Stimulated activated CD8-positive, alpha-beta memory T cell treated with anti-CD3 and anti-CD28 coated beads, Interleukin-7, amount 100 ng/mL, for 1 hour (primary cell): ENCODE data around the gene GPC5.

Experiments
- DNase-seq, 2 donors: peaks; one replicate each; pipeline ENCODE4 v3.0.0-alpha.2; 2020; ENCODE audit warnings: low read depth in 2 of 2

GPC5 gene

DNA sequence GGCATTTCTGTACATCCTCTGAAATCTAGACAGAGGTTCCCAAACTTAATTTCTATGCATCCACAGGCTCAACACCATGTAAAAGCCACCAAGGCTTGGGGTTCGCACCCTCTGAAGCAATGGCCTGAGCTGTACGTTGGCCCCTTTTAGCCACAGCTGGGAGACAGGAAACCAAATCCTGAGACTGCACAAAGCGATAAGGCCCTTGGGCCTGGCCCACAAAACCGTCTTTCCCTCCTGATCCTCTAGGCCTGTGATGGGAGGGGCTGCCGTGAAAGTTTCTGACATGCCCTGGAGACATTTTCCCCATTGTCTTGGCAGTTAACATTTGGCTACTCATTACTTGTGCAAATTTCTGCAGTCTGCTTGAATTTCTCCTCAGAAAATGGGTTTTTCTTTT lies 766.4 kb downstream of the GPC5 start:
- DNase-seq, result no peak

DNA sequence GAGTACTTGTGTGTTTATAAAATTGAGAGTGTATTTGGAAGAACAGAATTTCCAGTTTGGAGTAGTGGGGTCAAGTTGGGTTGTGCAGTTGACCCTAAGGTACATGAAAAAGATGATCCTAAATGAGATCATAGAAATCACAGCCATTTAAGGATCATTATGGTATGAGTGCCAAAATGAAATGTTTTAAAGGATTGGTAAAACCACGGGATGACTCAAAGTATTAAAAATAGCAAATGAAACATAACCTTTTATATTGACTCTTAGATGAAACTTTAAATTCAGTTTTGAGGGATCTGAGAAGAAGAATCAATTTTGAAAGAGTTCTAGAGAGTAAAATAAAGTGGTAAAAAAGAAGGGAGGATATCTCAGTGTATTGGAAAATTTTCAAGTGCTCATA lies 773.8 kb downstream of the GPC5 start:
- no peak for DNase-seq

DNA sequence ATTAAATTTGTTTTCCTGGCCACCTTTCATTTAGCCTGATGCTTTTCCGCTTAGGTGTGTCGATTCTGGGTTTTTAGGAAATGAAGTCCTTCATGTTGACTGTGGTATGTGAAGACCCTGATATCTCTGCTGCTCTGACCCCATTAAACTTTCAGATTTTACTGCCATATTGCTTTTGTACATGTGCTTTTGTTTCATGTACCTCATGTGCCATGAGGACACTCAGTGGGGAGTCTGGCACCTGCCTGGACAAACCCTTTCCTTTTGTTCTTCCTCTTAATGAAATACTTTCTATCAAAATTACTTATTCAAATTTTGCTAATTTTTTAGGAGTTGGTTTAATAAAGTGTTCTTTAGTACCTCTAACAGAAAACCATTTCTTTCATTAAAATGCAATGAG lies 774.8 kb downstream of the GPC5 start:
- no peak for DNase-seq

DNA sequence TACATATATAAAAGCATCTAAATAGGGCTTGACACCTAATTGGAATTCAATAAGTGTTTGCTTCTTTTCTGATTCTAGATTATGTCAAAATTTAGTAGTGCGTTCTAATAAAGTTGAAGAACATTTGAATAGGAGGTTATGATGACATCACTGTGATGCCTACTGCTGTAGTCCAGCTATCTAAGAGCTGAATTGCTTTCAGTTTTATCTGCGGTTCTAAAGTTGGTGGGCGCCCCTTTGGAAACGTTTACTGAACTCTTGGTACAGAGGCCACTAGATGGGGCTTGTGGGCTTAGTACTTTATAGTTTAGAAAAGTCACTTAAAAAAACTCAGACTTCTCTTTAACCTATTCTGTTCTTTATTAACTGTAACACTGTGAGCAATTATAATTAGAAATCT lies 776.9 kb downstream of the GPC5 start:
- DNase-seq, result no peak

DNA sequence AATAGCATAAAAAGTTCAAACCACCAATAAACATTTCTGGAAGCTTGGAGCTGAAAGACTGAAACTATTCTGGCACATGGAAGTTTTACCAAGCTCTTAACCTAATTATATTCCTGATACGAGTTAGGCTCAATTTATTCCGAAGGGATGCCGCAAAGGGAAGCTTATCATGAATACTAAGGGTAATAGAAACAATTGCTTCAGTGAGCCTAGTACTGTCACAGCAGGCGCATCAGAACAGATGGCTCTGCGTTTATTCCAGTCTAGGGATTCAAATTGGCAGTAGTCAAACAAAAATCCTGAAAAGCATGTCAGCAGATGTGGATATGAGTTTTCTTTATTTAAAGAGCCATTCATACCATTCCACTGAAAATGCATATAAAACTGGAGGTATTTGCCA lies 779.5 kb downstream of the GPC5 start:
- no peak for DNase-seq

DNA sequence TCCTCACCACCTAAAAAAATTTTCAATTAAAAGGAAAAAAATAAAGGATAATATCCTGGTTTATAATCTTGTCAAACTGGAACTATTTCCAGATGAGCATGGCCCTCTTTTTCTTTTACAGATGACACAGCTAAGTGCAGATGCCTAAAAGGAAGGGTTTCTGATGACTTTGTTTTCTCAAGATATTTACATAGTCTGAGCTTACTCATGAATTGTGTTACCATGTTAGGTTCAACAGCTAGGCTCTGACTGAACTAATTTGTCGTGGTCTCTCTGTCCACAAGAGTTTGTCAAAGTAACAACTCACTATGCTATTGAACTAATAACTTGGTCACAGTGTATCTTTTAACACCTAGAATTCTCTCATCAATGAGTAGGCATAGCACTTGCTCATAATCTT lies 780.8 kb downstream of the GPC5 start:
- no peak for DNase-seq

DNA sequence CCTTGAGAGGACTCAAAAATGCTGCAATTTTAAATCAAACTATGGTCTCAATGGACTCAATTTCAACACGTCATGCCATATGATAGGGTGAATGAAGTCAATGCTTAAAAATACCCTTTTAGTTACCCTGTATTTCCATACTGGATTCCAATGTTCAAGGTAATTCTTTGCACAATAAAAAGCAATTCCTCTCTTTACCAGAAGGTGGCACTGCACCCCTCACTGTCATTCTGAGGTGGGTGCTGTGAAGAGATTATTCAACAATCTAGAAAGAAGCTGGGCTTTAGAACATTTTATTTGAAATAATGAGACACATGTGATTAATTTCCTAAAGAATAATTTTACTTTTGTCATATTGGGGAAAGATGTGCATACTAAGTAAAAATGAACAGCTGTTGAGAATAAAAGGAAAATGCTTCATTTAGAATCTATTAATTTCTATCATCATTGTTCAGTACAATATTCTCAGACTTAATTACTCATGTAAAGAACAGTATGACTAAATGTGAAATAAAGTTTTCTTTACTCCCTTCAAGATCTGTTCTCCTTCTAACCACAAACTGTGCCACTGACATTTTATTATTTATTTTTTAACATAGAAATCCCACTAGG lies 789.1 kb downstream of the GPC5 start:
- no peak for DNase-seq

DNA sequence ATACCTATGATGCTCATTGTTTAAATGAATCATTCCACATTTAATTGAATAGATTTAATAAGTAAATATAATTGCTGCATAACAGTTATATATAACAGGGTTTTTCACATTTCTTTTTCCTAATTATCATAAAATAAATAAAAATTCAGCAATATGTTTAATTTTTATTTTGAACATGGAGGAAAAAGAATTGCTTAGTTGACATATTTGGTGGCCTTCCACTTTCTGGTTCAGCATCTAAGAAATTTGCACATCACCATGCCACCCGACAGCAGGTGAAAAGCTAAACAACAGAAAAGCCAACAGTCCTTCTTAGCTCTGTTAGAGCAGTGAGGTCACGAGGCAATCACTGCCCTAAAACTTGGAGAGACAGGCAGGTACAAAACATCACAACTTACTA lies 790.2 kb downstream of the GPC5 start:
- DNase-seq, result no peak

DNA sequence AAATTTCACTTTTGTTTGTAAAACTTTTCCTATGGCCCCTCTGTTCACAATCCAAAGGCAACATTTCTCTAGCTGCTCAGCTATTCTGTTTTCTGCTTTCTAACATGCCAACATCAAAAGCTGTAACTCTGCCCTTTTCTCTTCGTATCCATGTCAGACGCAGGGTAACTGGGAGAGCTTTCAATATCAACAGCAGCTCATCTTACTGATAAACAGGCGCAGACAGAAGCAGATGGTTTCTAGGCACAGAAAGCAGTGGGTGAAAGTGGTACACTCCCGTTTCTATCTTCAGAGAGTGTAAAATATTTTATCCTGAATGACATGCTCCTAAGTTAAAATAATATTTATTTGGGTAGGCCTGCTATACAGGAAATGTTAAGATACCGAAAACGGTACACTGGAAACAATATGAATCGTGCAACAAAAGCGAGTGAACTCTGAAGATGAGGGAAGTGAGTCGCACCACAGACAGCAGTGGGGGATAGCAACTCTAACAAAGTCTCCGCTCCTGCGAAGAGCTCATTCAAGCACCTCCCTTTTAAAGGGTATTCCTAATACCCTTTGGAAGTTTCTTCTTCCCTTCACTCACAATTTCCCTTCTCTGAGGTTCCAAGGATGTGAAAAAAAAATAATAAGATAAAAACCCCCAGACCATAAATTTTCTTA lies 798.3 kb downstream of the GPC5 start:
- DNase-seq, result no peak

DNA sequence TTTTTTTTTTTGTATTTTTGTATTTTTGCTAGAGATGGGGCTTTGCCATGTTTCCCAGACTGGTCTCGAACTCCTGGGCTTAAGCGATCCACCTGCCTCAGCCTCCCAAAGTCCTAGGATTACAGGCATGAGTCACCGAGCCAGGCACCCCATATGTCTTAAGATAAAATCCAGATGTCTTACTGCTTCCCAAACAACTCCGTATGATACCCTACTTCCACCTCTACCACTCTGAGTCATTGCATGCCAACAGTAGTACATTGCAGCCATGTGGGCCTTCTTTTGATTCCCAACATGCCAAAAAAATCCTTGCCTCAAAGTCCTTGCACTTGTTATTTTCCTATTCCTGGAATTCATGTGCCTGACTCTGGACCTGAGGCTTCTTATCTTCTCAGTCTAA lies 799.2 kb downstream of the GPC5 start:
- no peak for DNase-seq

DNA sequence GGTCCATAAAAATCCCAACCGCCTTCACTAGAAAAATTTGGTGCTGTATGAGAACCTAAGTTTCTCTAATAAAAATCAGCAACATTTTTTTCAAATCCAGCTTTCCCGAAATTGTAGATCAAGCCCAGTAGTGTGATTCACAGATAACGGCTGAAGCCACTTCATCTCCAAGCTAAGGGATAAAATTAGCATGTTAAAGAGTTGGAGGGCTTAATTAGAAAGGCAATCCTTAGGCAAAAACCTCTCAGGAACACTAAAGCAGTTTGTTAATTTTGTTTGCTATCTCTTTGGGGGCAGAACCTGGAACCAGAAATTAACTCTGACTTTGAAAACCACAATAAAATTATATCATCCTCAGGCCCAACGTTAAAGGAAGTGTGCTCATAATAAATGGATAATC lies 820.2 kb downstream of the GPC5 start:
- DNase-seq, result no peak

DNA sequence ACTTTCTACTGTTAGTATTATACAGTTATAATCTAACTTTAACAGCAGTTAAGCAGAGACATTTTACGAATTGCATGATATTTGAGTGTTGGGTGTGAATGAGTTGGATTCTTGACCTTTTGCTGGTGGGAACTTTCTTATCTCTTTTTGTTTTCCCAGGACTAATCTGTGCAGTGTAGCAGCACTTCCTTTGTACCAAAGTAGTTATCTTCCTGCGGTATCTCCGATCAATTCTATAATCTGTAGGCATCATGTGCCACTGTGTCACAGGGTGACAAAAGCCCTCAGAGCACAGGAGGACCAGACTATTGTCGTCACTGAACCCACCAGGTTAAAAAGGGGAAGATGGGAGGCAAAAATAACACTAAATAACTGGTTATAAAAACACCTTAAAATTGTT lies 823.5 kb downstream of the GPC5 start:
- no peak for DNase-seq

DNA sequence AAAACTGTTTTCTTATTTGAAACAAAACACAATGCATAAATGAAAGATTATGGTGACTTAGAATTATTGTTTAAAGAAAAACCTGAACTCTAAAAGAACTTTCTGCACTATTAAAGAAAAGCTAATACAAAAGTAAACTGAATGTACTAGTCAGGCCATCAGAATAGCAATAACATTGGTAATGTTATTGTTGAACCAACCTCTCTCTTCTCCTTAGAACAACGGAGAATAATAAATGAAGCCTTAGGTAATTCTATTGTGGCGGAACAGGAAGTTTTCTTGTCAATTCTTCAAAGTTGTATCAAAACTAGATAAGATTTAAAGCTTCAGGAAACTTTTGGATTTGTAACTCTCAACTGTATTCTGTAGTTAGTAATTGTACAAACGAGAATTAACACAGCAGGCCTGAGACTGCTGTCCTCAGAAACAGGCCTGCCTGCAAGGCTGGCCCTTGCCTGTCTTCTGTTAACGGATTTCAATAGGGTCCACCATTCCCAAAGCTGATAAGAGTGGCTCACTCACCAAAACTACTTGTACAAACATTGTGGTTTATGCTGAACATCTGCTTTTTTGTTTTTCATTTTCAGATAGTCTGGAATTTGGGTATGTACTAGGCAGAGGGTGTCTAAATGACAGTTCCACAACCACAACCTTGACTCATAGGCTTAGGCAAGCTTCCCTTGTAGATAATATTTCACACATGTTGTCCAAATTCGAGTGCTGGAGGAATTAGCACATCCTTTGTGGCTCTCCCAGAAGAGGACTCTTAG lies 825.8 kb downstream of the GPC5 start:
- no peak for DNase-seq

DNA sequence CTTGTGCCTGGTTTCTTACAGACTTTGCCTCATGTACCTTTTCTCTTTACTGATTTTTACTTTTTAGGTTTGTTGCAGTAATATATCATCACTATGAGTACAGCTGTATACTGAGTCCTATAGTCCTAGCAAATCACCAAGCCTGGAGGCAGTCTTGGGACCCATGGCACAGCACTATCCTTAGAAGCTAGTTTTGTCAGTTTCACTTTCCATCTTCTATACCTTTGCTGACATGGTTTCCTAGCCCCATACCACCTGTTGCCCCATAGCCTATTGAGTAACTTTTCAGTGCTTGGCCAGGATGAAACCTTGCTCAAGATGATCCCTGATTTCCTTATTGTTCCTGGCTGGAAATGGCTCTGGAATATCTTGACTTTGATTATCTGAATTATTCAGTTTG lies 826.4 kb downstream of the GPC5 start:
- no peak for DNase-seq

DNA sequence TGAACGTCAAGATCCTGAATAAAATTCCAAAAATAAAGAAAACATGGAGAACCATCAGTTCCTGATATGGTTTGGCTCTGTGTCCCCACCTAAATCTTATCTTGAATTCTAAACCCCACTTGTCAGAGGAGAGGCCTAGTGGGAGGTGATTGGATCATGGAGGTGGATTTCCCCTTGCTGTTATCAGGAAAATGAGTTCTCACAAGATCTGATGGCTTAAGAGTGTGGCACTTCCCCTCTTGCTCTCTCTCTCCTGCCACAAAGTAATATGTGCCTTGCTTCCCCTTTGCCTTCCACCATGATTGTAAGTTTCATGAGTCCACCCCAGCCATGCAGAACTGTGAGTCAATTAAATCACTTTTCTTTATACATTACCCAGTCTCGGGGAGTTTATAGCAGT lies 827.4 kb downstream of the GPC5 start:
- DNase-seq, result no peak

DNA sequence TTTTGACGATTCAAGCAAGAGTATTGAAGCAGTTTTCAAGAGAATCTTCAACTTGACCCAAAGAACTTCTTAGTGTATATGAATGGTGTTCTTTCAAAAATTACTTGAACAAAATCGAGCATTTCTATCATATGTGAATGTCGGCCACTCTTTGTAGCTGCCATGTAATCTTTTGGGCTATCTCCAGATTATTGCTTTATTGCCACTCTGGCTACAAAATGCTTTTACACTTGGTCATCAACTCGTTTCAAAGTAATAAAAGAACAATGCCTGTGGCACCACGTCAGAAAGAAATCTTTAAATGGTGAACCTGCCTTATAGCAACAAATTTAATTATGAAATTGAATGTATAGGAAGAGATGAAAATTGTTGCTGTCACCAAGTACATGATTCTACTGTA lies 834.5 kb downstream of the GPC5 start:
- DNase-seq, result no peak

DNA sequence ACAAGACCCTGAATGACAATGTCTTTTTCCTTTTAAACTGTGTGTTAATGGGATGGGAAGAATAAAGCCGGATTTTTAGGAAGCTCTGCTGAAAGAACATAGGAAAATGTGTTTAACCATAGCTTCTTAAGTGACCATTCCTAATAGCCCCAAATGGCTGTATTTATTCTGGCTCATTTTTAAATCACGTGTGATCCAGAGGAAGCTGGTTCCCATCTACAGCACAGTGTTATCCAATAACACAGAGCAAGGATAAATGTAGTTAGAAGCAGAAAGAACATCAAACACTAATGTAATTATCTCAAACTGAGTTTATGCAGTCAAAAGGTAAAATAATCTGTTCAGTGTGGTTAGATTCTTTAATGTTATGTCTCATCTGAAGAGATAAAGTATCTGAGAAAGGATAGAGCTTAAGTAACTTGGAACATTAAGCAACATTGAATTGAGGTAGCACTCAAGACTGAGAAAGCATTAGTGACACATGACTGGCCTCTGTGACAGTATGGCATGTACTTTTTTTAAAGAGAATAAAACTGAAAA lies 853.3 kb downstream of the GPC5 start:
- DNase-seq, result no peak

DNA sequence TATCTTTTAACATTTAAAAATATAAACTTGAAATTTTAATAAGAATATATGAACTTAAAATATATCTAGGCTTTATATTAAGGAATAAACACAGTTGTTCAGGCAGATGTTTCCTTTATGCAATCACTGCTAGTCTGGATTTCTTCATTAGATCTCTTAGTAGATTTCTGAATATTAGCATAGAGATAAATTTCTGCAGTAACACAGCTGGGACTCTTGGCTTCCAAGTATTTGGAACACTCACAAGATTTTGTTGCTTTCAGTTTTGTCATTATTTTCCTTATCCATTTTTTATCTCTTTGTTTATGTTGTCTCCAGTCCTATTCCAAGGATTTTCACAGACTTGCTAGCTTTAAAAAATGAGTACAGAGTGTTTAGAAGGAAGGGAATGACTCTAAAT lies 857.1 kb downstream of the GPC5 start:
- DNase-seq, result no peak

DNA sequence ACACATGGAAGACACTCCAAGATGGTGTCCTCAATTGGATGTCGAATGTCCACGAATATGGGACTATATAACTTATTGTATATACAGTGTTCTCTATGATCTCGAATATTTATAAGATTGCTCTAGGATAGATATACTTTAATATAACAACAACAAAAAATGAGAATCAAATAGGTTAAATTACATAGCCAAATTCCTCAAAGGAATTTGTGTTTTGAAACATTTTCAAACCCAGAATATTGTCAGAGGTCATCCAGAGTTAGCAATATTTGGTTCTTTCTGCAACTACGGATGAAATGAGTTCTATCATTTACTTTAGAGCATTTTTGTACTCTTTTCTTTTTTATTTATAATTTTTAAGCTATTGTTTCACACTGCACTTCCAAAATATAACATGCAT lies 857.8 kb downstream of the GPC5 start:
- no peak for DNase-seq

DNA sequence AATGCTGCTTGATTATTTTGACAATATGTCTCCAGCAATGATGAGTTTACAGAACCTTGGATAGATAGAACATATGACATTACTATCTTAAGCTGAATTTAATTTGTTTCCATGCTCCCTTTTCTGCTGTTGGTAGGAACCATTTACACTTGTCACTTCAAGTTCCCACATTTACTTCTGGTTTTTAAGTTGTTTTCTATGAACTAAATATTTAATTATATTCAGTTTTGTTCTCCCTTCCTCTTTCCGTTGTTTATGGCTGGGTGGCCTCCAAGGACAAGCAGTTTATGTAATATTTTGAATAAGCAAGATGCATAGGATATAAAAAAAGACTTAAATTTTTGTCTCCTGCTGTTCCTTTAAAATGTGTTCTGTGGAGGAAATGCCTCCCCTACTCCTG lies 860.6 kb downstream of the GPC5 start:
- no peak for DNase-seq

DNA sequence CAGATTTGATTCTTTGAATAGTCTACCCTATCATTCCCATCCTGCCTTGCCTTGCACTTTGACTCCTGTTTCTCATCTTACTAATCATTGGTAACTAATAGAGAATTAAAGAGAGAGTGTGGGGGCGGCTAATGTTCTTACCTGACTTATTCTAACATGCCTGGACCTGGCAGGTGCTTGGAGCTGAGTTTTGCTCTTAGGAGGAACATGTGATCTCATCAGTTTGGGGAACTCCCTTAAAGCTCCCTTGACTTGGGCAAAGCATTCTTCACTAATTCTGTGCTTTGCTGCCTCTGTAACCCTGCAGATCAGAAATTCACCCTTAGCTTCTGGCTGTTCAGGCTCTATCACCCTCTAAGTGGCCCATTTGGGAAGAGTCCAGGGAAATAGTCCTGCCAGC lies 861.1 kb downstream of the GPC5 start:
- DNase-seq, result no peak

DNA sequence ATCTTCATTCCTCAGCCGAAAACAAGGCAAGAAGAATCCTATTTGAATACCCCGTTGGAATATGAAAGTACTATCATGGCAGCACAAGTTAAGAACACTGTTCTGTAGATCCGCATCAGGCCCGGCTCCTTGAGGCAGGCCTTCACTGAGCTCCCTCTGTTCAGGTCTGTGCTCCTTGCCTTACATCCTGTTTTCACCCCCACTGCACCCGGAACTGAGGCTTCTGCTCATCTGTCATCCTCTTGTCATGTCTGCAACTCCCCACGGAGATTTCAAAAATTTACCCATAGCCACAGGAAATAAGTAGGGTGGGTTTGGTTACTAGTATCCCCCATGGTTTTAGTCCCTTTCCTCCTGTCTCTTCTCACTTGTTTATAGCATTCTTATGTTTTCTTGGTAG lies 861.9 kb downstream of the GPC5 start:
- no peak for DNase-seq
